Left colon (tissue), 2 donors: Measurements from ENCODE around the gene PGLYRP2. TPM values are rescaled to one million over a fixed set of nuclear protein-coding genes. Genes with fewer than 3 reads are reported as not detected.
"Not testable (repeated sequence)": the region's sequence is repeated elsewhere in the genome, so short reads cannot be mapped to it uniquely, and the experiment has no call there.

Experiments
- ATAC-seq: fragments of 200-7000 bp; cut with Tn5 transposase; one replicate; pipeline ENCODE4 v1.9.1; 2020; ENCODE audit warnings: mild to moderate bottlenecking, moderate library complexity
- DNase-seq, 2 donors: peaks; one replicate each; pipeline ENCODE4 v3.0.0-alpha.2; 2020
- intact Hi-C, 2 donors: fragments of 100-400 bp; cut with DNase I in 1 of 2; cut with micrococcal nuclease in 1 of 2; formaldehyde crosslinking; loops; one replicate each; pipeline versions ENCODE4 v1.11.2 to v1.14.0; 2022; cut with DNase I, micrococcal nuclease
- long read RNA-seq: library from polyadenylated mRNA; unstranded; transcript quantifications from one replicate; pipeline ENCODE4 v2.0.0, GENCODE V29; 2021
- total RNA-seq, 2 donors: library from RNA; stranded (reverse); fragmentation: NEBNext Ultra II Directional; extraction: Animal tissue kit (Norgen Biotek cat#: 25700); gene quantifications; one replicate each; pipeline ENCODE4 v1.2.1, GENCODE V29; 2021
- donor health status: DM: no; HTN: no; CAD: no.
- donor health status: DM: yes; HTN: yes; CAD: no.

The PGLYRP2 gene, protein sequence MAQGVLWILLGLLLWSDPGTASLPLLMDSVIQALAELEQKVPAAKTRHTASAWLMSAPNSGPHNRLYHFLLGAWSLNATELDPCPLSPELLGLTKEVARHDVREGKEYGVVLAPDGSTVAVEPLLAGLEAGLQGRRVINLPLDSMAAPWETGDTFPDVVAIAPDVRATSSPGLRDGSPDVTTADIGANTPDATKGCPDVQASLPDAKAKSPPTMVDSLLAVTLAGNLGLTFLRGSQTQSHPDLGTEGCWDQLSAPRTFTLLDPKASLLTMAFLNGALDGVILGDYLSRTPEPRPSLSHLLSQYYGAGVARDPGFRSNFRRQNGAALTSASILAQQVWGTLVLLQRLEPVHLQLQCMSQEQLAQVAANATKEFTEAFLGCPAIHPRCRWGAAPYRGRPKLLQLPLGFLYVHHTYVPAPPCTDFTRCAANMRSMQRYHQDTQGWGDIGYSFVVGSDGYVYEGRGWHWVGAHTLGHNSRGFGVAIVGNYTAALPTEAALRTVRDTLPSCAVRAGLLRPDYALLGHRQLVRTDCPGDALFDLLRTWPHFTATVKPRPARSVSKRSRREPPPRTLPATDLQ
- not detected for total RNA-seq
- long read RNA-seq: 0 reads

DNA sequence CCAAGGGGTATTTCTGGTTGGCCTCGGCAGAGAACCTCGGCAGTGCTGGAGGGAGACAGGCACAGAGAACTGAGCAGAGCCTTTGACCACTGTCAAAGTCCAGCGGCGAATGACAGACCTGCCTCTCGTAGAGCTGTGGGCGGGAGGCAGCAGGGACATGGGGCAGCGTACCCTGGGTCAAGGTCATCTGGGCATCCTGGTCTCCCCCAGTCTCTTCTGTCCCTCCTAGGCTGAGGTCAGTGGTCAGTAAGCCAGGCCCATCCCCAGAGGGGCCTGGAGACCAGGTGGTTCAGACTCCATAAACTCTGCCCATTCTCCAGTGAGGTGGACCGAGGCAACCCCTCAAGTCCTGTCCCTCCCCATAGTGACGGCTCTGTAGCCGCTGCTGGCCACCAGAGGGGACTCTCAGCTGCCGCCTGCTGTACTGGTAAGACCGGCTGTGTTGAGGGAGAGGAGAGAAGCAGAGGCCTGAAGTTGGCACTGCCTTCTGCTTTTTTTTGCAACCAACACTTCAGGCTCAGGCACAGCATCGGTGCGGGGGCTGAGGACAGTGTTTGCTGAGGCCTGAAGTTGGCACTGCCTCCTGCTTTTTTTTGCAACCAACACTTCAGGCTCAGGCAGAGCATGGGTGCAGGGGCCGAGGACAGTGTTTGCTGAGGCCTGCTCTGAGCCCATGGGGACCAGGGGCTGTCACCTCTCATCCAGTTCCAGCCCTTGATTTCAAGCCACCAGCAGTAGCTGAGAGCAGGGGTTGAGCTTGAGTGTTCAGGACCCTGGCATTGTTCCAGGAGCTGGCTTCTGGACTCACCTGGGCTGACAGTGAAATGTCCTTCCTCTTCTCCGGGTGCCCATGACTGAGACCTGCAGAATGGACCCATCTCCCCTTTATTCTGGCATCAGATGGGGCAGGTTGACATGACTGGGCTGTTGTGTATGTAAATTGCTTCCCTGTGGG lies at the start of gene PGLYRP2:
Gene PGLYRP2 (minus strand): TSS at position 111 of the 955 bp plus-strand sequence. CDS start 130 bp downstream, outside the sequence.
- ATAC-seq (no peak), DNase-seq (no peak)
- intact Hi-C loops: no loop called here

DNA sequence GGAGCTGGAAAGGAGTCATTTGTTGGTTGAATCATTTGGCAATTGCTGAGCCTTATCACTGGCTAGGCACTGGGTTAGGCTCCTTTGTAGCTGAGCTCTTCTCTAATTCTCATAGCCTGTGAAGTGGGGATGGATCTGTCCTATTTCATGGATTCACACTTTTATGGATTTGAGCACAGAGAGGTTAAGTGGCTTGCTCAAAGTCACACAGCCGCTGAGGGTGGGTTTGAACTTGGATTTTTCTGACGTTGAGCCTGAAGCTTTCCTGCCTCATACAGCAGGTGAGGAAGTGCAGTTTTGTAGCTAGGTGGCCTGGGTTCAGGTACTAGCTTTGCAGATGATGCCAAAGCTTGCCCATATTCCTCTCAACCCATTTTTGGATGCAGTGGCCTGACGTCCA lies 48.4 kb upstream of the PGLYRP2 start:
- intact Hi-C loops: no loop called here
- DNase-seq (no peak), ATAC-seq (no peak)

DNA sequence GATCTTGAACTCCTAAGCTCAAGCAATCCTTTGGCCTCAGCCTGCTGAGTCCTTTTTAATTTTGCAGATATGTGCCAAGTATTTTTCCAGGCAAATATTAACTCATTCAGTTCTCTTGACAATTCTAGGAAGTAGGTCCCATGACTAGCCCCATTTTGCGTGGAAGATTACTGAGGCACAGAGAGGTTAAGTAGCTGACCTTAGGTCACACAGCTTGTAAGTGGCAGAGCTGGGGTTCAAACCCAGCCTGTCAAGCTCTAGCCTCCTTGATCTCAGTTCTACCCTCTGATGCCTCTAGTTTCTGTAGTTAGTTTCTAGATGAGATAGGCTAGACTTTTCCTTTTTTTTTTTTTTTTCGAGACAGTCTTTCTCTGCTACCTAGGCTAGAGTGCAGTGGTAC lies 47.1 kb upstream of the PGLYRP2 start:
- intact Hi-C loops: no loop called here
- DNase-seq (no peak), ATAC-seq (no peak)

DNA sequence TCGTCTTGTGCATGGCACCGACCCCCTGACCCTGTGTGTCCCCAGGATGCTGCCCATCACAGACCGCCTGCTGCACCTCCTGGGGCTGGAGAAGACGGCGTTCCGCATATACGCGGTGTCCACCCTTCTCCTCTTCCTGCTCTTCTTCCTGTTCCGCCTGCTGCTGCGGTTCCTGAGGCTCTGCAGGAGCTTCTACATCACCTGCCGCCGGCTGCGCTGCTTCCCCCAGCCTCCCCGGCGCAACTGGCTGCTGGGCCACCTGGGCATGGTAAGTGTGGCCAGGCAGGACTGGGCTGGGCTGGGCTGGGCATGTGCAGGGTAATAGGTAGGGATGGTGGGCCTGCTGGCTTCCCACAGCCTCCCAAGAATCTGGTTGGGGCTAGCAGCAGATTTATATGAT lies 46.0 kb upstream of the PGLYRP2 start:
- intact Hi-C loops: no loop called here
- ATAC-seq: no peak
- no peak for DNase-seq

DNA sequence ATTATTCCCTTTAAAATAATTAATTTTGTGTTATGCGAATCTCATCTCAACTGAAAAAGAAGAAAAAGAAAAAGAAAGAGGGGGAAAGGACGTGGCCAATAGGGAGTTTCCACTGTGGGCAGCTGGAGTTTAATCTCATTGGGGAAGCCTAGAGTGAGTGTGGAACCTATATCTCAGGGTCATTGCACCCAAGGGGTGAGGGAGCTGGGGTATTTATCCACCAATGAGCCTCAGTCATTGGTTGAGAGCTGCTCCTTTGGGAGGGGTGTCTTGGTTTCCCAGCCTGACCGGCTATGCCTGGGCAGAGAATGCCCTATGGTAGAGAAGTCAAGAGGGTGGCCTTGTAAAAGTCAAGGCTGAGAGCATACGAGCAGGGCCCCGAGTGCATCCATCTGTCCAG lies 45.5 kb upstream of the PGLYRP2 start:
- DNase-seq: no peak
- intact Hi-C loops: no loop called here
- ATAC-seq: no peak

DNA sequence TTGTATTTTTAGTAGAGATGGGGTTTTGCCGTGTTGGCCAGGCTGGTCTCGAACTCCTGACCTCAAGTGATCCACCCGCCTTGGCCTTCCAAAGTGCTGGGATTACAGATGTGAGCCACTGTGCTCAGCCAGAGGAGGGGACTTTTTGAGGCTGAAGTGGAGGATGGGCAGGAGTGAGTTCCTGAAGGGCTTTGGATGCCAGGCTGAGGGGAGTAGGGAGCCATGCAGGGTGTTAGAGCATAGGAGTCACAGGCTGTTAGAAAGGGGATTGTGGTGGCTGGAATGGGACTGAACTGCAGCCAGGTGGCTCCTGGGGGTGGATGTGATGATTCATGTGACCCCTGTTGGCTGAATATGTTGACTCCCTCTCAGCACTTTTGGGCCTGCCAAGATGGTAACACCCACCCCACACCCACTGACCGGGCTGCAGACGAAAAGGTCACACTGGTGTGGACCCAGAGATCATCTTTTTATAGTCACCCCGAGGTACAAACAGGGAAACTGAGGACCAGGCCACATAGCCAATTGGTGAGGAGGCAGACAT lies 40.2 kb upstream of the PGLYRP2 start:
- ATAC-seq: no peak
- intact Hi-C loops: no loop called here
- DNase-seq: no peak

DNA sequence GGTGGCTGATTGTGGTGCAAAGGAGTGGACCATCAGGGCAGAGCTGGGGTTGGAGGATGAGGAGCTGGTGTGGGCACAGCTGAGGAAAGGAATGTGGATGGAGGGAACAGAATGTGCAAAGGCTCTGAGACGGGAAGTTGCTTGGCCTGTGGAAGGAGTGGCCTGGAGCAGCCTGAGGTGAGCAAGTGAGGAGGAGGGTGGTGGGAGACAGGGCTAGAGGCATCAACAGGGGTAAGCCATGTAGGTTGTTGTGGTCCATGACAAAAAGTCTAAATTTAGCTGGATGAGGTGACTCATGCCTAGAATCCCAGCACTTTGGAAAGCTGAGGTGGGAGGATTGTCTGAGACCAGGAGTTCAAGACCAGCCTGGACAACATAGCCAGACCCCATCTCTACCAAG lies 38.5 kb upstream of the PGLYRP2 start:
- ATAC-seq (no peak), DNase-seq (no peak)
- intact Hi-C loops: no loop called here

DNA sequence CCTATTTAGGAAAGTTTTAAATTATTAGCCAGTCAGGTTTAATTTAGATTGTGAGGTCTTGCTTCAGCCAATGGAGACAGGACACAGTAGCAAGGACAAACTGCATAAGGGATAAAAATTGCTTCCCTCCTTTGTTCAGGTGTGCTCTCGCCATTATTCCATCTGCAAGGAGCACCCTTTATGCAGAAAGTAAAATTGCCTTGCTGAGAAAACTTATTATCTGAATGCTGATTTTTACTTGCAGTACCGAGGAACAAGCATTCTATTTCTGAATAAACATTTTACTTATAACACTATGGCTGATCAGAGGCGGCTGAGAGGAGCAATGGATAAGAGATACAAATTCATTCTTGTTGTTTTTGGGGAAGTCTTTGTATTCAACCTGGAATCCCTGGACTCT lies 37.1 kb upstream of the PGLYRP2 start:
- intact Hi-C loops: no loop called here

DNA sequence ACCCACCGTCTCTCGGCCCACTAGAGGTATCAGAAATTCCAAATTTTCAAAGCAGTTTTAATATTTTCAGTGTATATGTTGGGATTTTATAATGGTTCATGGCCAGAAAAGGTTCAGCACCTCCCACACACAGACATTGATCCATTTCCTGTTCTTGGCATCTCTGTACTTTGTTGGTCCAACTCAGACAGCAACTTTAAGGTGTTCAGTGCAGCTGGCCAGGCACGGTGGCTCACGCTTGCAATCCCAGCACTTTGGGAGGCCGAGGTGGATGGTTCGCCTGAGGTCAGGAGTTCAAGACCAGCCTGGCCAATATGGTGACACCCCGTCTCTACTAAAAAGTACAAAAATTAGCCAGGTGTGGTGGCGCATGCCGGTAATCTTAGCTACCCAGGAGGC lies 35.9 kb upstream of the PGLYRP2 start:
- DNase-seq, ATAC-seq, intact Hi-C loops: not testable (repeated sequence)

More for the DNA sequence above, 37.1 kb upstream of the PGLYRP2 start:
- DNase-seq: no peak
- no peak for ATAC-seq

DNA sequence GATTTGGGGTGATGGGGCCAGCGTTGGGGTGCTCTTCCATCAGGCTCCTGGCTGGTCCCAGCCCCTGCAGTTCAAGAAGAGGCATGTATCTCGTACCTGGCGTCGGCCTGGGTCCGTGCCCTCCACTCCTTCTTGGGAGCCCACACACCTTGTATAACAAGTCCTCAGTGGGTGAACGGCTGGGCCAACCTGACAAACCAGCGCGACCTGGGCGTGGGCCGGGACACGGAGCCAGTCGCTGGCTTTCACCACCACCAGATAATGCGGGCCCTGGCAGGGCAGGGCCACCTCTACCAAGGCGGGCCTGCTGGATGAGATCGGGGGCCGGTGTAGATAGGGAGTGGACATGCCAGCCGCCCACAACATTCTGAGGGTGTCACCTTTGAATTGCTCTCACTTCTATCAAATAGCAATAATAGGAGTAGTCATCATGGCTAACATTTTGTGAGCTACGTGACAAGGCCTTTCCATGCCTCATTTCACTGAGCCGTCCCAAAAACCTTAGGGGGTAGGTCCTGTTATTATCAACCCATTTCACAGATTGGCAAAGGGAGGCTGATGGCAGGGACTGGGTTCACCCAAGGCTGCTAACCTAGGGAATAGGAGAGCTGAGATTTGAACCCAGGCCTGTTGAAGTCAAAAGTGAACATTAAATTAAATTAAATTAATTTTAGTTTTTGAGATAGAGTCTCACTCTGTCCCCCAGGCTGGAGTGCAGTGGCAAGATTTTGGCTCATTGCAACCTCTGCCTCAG lies 32.5 kb upstream of the PGLYRP2 start:
- intact Hi-C loops: no loop called here

DNA sequence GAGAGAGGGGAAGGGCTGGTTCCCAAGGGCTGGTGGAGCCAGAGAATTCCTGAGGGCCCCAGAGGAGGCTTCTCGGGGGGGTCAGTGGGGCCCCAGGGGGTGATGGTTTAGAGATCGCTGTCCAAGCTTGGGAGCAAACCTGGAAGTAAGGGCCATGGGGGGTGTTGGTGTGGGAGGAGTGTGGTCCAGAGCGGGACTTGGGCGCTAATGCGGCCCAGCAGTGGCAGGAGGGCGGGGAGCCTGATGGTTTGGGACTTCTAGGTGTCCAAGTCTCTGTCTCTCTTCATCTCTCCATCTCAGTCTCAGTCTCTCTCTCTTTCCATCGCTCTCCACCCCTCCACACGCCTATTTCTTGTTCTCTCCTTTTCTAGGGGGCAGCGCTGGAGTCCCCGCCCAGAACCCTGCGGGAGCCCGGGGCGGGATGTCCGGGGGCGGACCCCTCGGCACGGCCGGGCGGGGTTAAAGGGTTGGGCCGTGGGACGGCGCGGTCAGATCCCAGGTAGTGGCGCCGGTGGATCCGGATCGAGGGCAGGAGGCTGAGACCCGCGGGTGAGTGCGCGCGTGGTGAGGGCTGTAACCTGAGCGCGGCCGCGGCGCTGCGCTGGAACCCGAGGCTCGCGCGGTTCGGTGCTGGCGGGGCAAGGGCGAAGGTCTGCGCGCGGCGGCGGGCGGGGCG lies 28.9 kb upstream of the PGLYRP2 start, which contains the start of gene CYP4F22:
Gene CYP4F22 (plus strand): TSS at position 491 of the 676 bp plus-strand sequence. CDS start 16,812 bp downstream, outside the sequence.
- no peak for ATAC-seq
- intact Hi-C loops: no loop called here

More for the DNA sequence above, 32.5 kb upstream of the PGLYRP2 start:
- DNase-seq (no peak), ATAC-seq (no peak)

DNA sequence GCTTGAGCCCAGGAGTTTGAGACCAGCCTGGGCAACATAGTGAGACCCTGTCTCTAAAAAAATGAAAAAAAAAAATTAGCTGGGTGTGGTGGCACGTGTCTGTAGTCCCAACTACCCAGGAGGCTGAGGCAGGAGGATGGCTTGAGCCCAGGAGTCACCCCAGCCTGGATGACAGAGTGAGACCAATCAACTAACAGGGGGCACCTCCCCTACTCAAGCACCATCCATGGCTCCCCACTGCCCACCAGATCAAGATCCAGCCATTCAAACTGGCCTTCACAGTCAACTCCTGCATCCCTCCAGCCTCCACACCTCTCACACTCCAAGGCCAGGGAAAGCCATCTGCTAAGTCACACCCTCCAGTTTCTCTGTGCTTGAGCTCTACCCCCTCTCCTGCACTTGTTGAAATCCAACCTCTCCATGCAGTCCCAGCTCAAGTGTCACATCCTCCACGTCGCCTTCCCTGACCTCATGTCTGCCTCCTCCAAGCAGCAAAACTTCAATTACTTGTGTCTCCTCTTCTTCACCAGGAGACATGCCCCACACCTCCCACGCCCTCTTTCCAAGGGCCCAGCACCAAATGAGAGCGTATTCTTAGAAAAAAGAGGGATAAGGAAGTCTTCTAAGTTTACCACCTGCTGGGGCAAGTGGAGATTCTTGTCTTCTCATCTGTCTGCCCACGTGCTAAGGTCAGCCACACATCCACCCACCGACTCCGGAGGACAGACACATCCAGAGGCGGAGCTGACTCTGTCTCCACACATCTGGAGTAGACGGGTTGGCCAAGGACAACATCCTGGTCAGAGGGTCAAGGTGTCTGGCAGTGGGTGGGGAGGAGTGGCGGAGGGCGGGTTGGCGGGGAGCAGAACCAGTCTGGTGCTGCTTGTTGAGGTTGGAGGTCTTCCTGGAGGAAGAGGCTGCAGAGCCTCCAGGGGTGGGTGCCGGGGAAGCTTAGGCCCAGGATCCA lies 28.1 kb upstream of the PGLYRP2 start:
- no peak for DNase-seq
- ATAC-seq: no peak
- intact Hi-C loops: no loop called here

More for the DNA sequence above, 28.9 kb upstream of the PGLYRP2 start, which contains the start of gene CYP4F22:
- no peak for DNase-seq

DNA sequence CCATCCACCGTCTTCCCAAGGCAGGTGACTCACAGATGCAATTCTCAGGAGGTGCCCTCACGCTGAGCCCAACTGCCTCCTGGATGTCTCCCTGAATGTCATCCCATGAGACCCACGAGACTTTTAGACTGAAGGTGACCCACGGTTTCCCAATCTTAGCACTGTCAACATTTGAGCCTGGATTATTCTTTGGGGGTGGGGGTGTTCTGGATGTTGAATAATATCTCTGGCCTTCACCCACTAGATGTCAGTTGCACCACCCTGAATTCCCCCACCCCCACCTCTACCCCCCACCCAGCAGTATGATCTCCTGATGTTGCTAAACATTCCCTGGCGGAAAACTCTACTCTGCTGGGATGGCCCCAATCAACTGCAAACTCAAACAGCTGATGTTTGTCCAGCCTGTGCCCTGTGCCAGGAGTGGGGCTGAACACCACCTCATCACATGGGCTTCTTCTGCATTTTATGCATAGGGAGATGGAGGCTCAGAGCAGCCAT lies 26.8 kb upstream of the PGLYRP2 start:
- no peak for DNase-seq
- intact Hi-C loops: no loop called here
- no peak for ATAC-seq

DNA sequence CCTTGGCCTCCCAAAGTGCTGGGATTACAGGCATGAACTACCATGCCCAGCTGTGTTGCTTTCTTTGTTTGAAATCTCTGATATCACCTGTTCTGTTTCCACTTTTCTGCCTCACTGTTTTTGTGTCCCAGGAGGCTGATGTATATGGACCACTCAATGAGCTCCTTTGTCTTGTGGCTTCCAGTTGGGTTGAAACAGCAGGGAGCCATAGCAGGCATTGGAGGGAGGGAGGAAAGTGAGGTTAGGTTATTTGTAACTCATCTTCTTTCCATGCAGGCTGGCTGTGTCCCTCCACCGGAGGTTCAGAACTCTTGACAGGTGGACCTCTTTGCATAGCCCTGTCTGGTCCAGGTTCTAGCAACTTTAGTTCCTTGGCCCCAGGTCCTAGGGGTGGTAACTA lies 23.0 kb upstream of the PGLYRP2 start:
- DNase-seq (no peak), ATAC-seq (no peak)
- intact Hi-C loops: no loop called here

DNA sequence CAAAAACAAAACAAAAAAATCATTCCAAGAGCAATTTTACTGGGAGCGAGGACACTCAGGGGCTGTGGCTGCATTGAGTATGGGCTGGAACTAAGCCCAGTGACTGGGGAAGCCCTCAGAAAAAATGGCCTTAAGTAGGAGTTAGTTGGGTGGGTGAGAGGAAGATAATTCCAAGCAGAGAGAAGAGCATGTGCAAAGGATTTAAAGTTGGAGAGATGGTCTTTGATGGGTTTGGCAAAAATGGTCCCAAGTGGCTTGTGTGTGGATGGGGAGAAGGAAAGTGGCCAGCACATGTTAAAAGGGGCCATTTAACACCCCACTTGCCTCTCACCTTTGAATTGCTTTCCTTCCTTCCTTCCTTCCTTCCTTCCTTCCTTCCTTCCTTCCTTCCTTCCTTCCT lies 22.3 kb upstream of the PGLYRP2 start:
- intact Hi-C loops: no loop called here

DNA sequence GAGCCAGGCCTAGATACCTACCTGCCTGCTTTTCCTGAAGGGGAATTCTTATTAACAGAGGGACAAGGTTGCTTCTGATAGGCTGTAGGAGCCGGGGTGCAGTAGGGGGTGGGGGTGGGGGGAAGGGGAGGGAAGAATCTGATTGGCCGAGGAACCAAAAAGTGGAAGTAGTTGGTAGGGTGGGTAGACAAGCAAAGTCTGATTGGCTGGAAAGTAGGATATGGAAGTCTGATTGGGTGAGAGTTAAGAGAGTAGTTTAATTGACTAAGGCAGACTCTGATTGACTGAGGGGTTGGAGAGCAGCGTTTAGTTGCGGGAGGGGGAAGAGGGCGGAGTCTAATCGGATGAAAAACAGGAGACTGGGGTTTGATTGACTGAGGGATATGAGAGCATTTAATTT lies 19.6 kb upstream of the PGLYRP2 start:
- intact Hi-C loops: no loop called here
- DNase-seq (no peak), ATAC-seq (no peak)

More for the DNA sequence above, 22.3 kb upstream of the PGLYRP2 start:
- no peak for DNase-seq
- ATAC-seq: no peak
